ENCODE data around the gene ATP11B.

- TF ChIP-seq POLR2A (IDR thresholded peaks at IDR 0.05), result no peak
- TF ChIP-seq, protein P1, sequence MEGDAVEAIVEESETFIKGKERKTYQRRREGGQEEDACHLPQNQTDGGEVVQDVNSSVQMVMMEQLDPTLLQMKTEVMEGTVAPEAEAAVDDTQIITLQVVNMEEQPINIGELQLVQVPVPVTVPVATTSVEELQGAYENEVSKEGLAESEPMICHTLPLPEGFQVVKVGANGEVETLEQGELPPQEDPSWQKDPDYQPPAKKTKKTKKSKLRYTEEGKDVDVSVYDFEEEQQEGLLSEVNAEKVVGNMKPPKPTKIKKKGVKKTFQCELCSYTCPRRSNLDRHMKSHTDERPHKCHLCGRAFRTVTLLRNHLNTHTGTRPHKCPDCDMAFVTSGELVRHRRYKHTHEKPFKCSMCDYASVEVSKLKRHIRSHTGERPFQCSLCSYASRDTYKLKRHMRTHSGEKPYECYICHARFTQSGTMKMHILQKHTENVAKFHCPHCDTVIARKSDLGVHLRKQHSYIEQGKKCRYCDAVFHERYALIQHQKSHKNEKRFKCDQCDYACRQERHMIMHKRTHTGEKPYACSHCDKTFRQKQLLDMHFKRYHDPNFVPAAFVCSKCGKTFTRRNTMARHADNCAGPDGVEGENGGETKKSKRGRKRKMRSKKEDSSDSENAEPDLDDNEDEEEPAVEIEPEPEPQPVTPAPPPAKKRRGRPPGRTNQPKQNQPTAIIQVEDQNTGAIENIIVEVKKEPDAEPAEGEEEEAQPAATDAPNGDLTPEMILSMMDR (IDR thresholded peaks at IDR 0.05), result no peak
Observed at GRCh38 chr3:182911782-182912111, 118.4 kb downstream of the ATP11B start.

All from body of pancreas (tissue), 4 donors.